Thoracic aorta (tissue), 2 donors: ENCODE data around the gene CCNQ. TPM values are rescaled to one million over a fixed set of nuclear protein-coding genes. Genes with fewer than 3 reads are reported as not detected.

Experiments
- ATAC-seq: fragments of 150-250 bp; one replicate; pipeline ENCODE4 v1.8.0; 2017; ENCODE audit warnings: low read depth; ENCODE audit not compliant: insufficient number of reproducible peaks, low FRiP score
- DNase-seq: peaks from one replicate; pipeline ENCODE4 v3.0.0-alpha.2; 2020; ENCODE audit warnings: low spot score
- H3K27ac ChIP-seq, 2 donors: fragments of 200-600 bp; sonication (generic); 1 replicate in 1 of 2; 2 replicates in 1 of 2; pipeline ENCODE4 v1.5.1; 2016; ENCODE audit warnings: mild to moderate bottlenecking in 2 of 2, moderate library complexity in 2 of 2
- H3K27me3 ChIP-seq: fragments of 200-600 bp; sonication (generic); replicated peaks from 2 replicates; pipeline ENCODE4 v1.6.0; 2016; ENCODE audit warnings: mild to moderate bottlenecking; ENCODE audit not compliant: insufficient read depth
- H3K36me3 ChIP-seq: fragments of 200-600 bp; sonication (generic); one replicate; pipeline ENCODE4 v1.5.1; 2016
- H3K4me1 ChIP-seq, 2 donors: fragments of 200-600 bp; sonication (generic); 1 replicate in 1 of 2; 2 replicates in 1 of 2; pipeline versions ENCODE4 v1.5.1 to v1.6.0; 2016; ENCODE audit warnings: low read depth in 2 of 2, mild to moderate bottlenecking in 1 of 2; ENCODE audit not compliant: control insufficient read depth in 1 of 2
- H3K4me3 ChIP-seq: fragments of 200-600 bp; sonication (generic); 2 replicates; pipeline ENCODE4 v1.5.1; 2016; ENCODE audit warnings: mild to moderate bottlenecking
- H3K9me3 ChIP-seq: fragments of 200-600 bp; sonication (generic); 2 replicates; pipeline ENCODE4 v1.5.1; 2016
- CTCF ChIP-seq: fragments of 200-600 bp; sonication (generic); IDR thresholded peaks from one replicate; pipeline ENCODE4 v1.5.1; 2019; ENCODE audit warnings: antibody characterized with exemption
- total RNA-seq, 2 donors: library from RNA; depleted of rRNA; stranded (reverse); fragments of >200 nt; gene quantifications; one replicate each; pipeline versions ENCODE4 v1.1.0 to v1.2.3, GENCODE V29; 2016

Gene CCNQ
- total RNA-seq, 2 donors from 2014 or later = 27.2 to 36.3 TPM

- no peak overlapping the region for H3K27ac ChIP-seq
- no peaks in the 10 kb centered on the region for H3K9me3 ChIP-seq
- DNase-seq (no peak), ATAC-seq (no peak)
- no peaks in the 10 kb centered on the region for H3K4me1 ChIP-seq
- H3K4me3 ChIP-seq = no peak overlapping the region
- no peaks in the 10 kb centered on the region for H3K36me3 ChIP-seq
- no peaks in the 10 kb centered on the region for H3K27me3 ChIP-seq
- no peak for TF ChIP-seq CTCF
Observed at GRCh38 chrX:153625271-153626024, 26.5 kb upstream of the CCNQ start.

GRCh38 chrX:153624196-153625091, 25.5 kb upstream of the CCNQ start:
- TF ChIP-seq CTCF = no peak
- Histone ChIP-seq H3K4me3 (no peak overlapping the region), H3K4me1 (no peaks in the 10 kb centered on the region), H3K9me3 (no peaks in the 10 kb centered on the region), H3K36me3 (no peaks in the 10 kb centered on the region), H3K27ac (no peak overlapping the region), H3K27me3 (no peaks in the 10 kb centered on the region)
- DNase-seq (no peak), ATAC-seq (no peak)

- H3K27ac ChIP-seq = no peak overlapping the region
- ATAC-seq (no peak), DNase-seq (no peak)
- no peaks in the 10 kb centered on the region for H3K27me3 ChIP-seq
- no peaks in the 10 kb centered on the region for H3K4me1 ChIP-seq
- no peaks in the 10 kb centered on the region for H3K36me3 ChIP-seq
- H3K9me3 ChIP-seq = no peaks in the 10 kb centered on the region
- H3K4me3 ChIP-seq = no peak overlapping the region
- TF ChIP-seq CTCF = no peak
Observed at GRCh38 chrX:153623310-153624029, 24.5 kb upstream of the CCNQ start.

GRCh38 chrX:153622661-153623309, 23.8 kb upstream of the CCNQ start:
- Histone ChIP-seq H3K36me3 (no peaks in the 10 kb centered on the region), H3K9me3 (no peaks in the 10 kb centered on the region), H3K4me3 (no peak overlapping the region), H3K27ac (no peak overlapping the region), H3K4me1 (no peaks in the 10 kb centered on the region), H3K27me3 (no peaks in the 10 kb centered on the region)
- DNase-seq = no peak
- no peak for ATAC-seq
- no peak for TF ChIP-seq CTCF
